Left ventricle myocardium inferior (tissue), 1 donor: Measurements from ENCODE around the gene NAXD. TPM values are rescaled to one million over a fixed set of nuclear protein-coding genes. Genes with fewer than 3 reads are reported as not detected.
"Not testable (repeated sequence)": the region's sequence is repeated elsewhere in the genome, so short reads cannot be mapped to it uniquely, and the experiment has no call there.

Source experiments
- DNase-seq: peaks from one replicate; pipeline ENCODE4 v3.0.0-alpha.2; 2020
- H3K27ac ChIP-seq: fragments of 200-600 bp; replicated peaks from 2 replicates; pipeline ENCODE4 v1.8.0; 2021
- H3K27me3 ChIP-seq: fragments of 200-600 bp; 2 replicates; pipeline ENCODE4 v1.8.0; 2021; ENCODE audit warnings: low read depth
- H3K36me3 ChIP-seq: fragments of 200-600 bp; 2 replicates; pipeline ENCODE4 v1.8.0; 2021
- H3K4me1 ChIP-seq: fragments of 200-600 bp; 2 replicates; pipeline ENCODE4 v1.8.0; 2021
- H3K4me3 ChIP-seq: fragments of 200-600 bp; 2 replicates; pipeline ENCODE4 v1.8.0; 2021; ENCODE audit warnings: mild to moderate bottlenecking, moderate library complexity
- H3K9me3 ChIP-seq: fragments of 200-600 bp; replicated peaks from 2 replicates; pipeline ENCODE4 v1.8.0; 2021
- intact Hi-C: fragments of 100-400 bp; cut with micrococcal nuclease; formaldehyde crosslinking; loops from one replicate; pipeline ENCODE4 v1.11.0; 2022
- total RNA-seq: library from RNA; stranded (reverse); fragmentation: NEBNext Ultra II Directional; extraction: Animal tissue kit (Norgen Biotek cat#: 25700); gene quantifications from one replicate; pipeline ENCODE4 v1.2.1, GENCODE V29; 2021
- TF ChIP-seq, protein P1 (sequence below): fragments of 200-600 bp; IDR thresholded peaks from 2 replicates; pipeline ENCODE4 v1.8.0; 2021; ENCODE audit warnings: antibody characterized with exemption, mild to moderate bottlenecking, borderline replicate concordance
- donor health status: DM: no; HTN: yes; CAD: no; lungs with severe emphysema.

The NAXD gene
- total RNA-seq, 1 donor from 2014 or later: 28.0 TPM

DNA sequence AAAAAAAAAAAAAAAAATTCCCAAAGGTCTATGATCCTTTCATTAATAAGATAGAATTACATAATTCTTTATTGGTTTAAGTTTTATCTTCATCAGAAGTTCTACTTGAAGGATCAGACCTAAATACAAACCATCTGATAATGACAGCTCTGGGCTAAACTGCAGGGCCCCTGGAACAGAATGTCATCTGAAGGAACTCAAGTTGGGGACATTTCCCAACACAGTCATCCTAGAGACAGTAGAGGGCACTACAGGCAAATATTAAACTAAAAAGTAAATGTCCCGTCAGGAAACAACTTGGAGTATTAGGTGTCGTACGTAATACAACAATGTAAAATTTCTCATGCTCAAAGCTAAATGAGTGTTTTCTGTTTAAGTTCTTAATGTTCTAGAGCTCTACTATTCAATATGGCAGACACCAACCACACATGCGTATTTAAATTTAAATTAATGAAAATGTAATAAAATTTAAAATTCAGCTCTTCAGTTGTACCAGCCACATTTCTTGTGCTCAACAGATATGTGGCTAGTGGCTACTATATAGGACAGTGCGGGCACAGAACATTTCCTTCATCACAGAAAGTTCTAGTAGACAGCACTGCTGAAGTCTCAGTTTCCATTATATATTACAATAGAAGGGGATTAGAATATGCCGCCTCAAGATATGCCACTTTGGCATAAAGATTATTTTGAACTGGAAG, 21.8 kb upstream of the NAXD start:
- Histone ChIP-seq H3K9me3 (no peaks in the 10 kb centered on the region), H3K36me3 (no peaks in the 10 kb centered on the region), H3K4me1 (no peaks in the 10 kb centered on the region), H3K27me3 (no peaks in the 10 kb centered on the region), H3K27ac (no peak overlapping the region), H3K4me3 (no peak overlapping the region)
- TF ChIP-seq, protein P1, sequence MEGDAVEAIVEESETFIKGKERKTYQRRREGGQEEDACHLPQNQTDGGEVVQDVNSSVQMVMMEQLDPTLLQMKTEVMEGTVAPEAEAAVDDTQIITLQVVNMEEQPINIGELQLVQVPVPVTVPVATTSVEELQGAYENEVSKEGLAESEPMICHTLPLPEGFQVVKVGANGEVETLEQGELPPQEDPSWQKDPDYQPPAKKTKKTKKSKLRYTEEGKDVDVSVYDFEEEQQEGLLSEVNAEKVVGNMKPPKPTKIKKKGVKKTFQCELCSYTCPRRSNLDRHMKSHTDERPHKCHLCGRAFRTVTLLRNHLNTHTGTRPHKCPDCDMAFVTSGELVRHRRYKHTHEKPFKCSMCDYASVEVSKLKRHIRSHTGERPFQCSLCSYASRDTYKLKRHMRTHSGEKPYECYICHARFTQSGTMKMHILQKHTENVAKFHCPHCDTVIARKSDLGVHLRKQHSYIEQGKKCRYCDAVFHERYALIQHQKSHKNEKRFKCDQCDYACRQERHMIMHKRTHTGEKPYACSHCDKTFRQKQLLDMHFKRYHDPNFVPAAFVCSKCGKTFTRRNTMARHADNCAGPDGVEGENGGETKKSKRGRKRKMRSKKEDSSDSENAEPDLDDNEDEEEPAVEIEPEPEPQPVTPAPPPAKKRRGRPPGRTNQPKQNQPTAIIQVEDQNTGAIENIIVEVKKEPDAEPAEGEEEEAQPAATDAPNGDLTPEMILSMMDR: peak; percentile 79
- DNase-seq: no peak
- intact Hi-C loops: loop anchor here (5.0 to 10.0 kb wide), 2 partner anchors 224 to 461 kb away; no protein-coding TSS in a partner anchor

DNA sequence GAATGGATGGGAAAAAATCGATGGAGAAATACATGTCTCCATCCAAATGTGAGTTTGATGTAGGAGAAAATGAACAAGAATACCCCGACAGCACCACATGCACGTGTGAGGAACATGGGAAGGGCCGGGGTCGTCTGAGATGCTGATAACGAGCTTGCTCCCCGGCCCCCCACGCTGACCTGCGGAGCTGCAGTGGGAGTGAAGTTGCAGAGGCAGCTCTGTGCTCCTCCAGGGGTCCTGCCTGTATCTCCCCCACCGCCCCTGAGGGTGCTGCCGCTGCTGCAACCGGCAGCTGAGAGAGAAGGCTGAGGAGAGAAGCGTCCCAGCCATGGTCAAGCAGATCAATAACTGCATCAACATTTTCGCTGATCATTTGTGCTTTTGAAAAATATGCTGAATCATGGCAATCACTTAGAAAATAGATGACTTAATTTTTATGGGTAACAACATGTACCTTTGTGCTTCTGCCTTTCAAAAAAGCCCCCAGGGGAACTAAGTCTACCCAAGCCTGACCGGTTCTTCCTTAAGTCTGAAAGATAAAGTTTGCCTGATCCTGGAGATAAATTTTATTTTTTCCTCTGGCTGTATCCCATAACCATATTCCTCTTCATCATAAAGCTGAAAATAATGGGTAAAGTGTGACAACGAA, 18.2 kb upstream of the NAXD start:
- intact Hi-C loops: loop anchor here (10.0 kb wide), 1 partner anchor 458 kb away; no protein-coding TSS in a partner anchor
- Histone ChIP-seq H3K4me3 (no peak overlapping the region), H3K27ac (no peak overlapping the region), H3K27me3 (no peaks in the 10 kb centered on the region), H3K4me1 (no peaks in the 10 kb centered on the region), H3K36me3 (no peaks in the 10 kb centered on the region), H3K9me3 (no peaks in the 10 kb centered on the region)
- TF ChIP-seq, protein P1: no peak
- DNase-seq: no peak

DNA sequence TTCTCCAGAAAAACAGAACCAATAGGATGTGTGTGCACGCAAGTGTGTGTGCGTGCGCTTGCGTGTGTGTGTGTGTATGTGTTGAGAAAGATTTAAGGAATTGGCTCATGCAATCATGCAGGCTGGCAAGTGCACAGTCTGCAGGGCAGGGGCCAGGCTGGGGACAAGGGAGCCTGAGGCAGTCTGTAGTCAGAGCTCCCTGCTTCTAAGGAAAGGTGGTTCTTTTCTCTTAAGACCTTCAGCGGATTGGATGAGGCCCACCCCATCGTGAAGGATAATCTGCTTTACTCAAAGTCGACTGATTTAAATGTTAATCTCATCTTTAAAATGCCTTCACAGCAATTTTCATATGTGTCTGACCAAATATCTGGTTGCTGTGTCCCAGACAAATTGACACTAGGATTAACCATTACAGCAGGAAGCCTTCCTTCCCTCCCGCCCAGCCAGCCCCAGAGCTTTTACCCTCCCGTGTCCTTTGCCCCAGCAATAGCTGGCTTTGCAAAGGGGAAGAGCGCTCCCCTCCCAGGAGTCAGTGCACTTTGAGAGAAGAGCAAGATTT, 15.0 kb upstream of the NAXD start:
- Histone ChIP-seq H3K27me3 (no peaks in the 10 kb centered on the region), H3K27ac (no peak overlapping the region), H3K9me3 (no peaks in the 10 kb centered on the region), H3K4me1 (no peaks in the 10 kb centered on the region), H3K36me3 (no peaks in the 10 kb centered on the region), H3K4me3 (no peak overlapping the region)
- no peak for DNase-seq
- intact Hi-C loops: no loop called here
- TF ChIP-seq, protein P1: no peak

DNA sequence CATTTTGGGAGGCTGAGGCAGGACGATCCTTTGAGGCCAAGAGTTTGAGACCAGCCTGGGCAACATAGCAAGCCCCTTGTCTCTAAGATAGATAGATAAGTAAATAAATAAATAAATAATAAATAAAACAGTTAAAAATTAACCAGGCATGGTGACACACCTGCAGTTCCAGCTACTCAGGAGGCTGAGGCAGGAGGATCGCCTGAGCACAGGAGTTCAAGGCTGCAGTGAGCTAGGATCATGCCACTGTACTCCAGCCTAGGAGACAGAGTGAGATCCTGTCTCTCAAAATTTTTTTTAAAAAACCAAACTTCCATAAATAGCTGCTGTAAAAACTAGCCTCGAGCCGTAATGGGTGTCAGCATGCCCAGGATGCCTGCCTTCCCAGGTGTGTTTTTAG, 14.4 kb upstream of the NAXD start:
- Histone ChIP-seq H3K4me1 (no peaks in the 10 kb centered on the region), H3K4me3 (no peak overlapping the region), H3K27me3 (no peaks in the 10 kb centered on the region), H3K27ac (no peak overlapping the region), H3K36me3 (no peaks in the 10 kb centered on the region), H3K9me3 (no peaks in the 10 kb centered on the region)
- no peak for DNase-seq
- intact Hi-C loops: no loop called here
- TF ChIP-seq, protein P1: no peak

DNA sequence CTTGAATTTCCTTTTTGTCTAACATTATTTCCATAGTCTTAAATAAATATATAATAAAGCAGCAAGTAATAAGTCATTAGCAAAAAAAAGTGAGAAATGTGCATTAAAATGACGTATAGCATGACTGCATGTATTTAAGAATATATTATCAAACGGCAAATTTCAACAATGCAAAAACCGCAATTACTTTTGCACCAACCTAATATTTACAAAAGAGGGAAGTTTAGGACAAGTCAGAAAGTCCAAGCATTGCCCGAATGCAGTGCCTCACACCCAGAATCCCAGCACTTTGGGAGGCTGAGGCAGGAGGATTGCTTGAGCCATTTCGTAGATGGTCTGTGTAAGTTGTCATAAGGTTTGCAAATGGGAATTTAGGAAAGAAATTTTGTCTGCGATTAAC, 10.2 kb upstream of the NAXD start:
- H3K27me3 ChIP-seq: peaks cover 2% of the 10 kb centered on the region
- no peaks in the 10 kb centered on the region for H3K9me3 ChIP-seq
- no peak for DNase-seq
- TF ChIP-seq, protein P1: no peak
- no peaks in the 10 kb centered on the region for H3K36me3 ChIP-seq
- intact Hi-C loops: no loop called here
- H3K4me1 ChIP-seq: no peaks in the 10 kb centered on the region
- no peak overlapping the region for H3K27ac ChIP-seq
- no peak overlapping the region for H3K4me3 ChIP-seq

DNA sequence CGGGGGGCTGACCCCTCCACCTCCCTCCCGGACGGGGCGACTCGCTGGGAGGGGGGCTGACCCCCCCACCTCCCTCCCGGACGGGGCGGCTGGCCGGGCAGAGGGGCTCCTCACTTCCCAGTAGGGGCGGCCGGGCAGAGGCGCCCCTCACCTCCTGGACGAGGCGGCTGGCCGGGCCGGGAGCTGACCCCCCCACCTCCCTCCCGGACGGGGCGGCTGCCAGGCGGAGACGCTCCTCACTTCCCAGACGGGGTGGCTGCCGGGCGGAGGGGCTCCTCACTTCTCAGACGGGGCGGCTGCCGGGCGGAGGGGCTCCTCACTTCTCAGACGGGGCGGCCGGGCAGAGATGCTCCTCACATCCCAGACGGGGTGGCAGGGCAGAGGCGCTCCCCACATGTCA, 9.1 kb upstream of the NAXD start:
- DNase-seq, intact Hi-C loops, H3K27ac ChIP-seq, H3K4me1 ChIP-seq, H3K4me3 ChIP-seq, H3K9me3 ChIP-seq, H3K36me3 ChIP-seq, H3K27me3 ChIP-seq: not testable (repeated sequence)
